CD14-positive monocyte (primary cell): Measurements from ENCODE around the gene ESRRA. TPM values are rescaled to one million over a fixed set of nuclear protein-coding genes. Genes with fewer than 3 reads are reported as not detected.

Experiments
- DNase-seq, 3 donors: peaks; one replicate each; pipeline ENCODE4 v3.0.0-alpha.2; 2011 to 2022
- H2AFZ ChIP-seq: 2 replicates; pipeline ENCODE4 v1.6.0; 2012; ENCODE audit warnings: mild to moderate bottlenecking, low read depth, low read length, inconsistent platforms; ENCODE audit not compliant: insufficient read depth, poor library complexity, severe bottlenecking
- H3K27ac ChIP-seq, 2 donors: 1 replicate in 1 of 2; 2 replicates in 1 of 2; pipeline ENCODE4 v1.5.1; 2012 to 2013; ENCODE audit warnings: low read length in 2 of 2, control low read depth in 1 of 2, inconsistent platforms in 1 of 2, low read depth in 1 of 2, mild to moderate bottlenecking in 1 of 2
- H3K27me3 ChIP-seq, 2 donors: one replicate each; pipeline versions ENCODE4 v1.6.0 to v1.6.1; 2011 to 2013; ENCODE audit warnings: low read length in 2 of 2; ENCODE audit not compliant: control insufficient read depth in 2 of 2, insufficient read depth in 2 of 2
- H3K36me3 ChIP-seq, 2 donors: replicated peaks in 1 of 2; 1 replicate in 1 of 2; 2 replicates in 1 of 2; pipeline versions ENCODE4 v1.5.1 to v1.6.1; 2012 to 2013; ENCODE audit warnings: low read length in 2 of 2, control low read depth in 1 of 2, inconsistent platforms in 1 of 2, mild to moderate bottlenecking in 1 of 2; ENCODE audit not compliant: insufficient read depth in 2 of 2, control insufficient read depth in 1 of 2
- H3K4me1 ChIP-seq, 2 donors: 1 replicate in 1 of 2; 2 replicates in 1 of 2; pipeline versions ENCODE4 v1.5.1 to v1.6.1; 2012 to 2013; ENCODE audit warnings: low read length in 2 of 2, control low read depth in 1 of 2, inconsistent platforms in 1 of 2, mild to moderate bottlenecking in 1 of 2, moderate library complexity in 1 of 2; ENCODE audit not compliant: insufficient read depth in 2 of 2, control insufficient read depth in 1 of 2
- H3K4me2 ChIP-seq: replicated peaks from 2 replicates; pipeline ENCODE3; 2012; ENCODE audit warnings: low read length, moderate library complexity, mild to moderate bottlenecking; ENCODE audit not compliant: poor library complexity, severe bottlenecking; ENCODE audit errors: extremely low read depth
- H3K4me3 ChIP-seq, 3 experiments: fragments of 200-600 bp in 1 of 3; sonication (generic) in 1 of 3; replicated peaks in 1 of 3; 1 replicate in 2 of 3; 2 replicates in 1 of 3; pipeline ENCODE4 v1.5.1; 2011 to 2013; ENCODE audit warnings: low read length in 3 of 3, mild to moderate bottlenecking in 3 of 3, control low read depth in 2 of 3, low read depth in 2 of 3, inconsistent platforms in 1 of 3, moderate library complexity in 1 of 3
- H3K79me2 ChIP-seq: 2 replicates; pipeline ENCODE4 v1.6.0; 2012; ENCODE audit warnings: mild to moderate bottlenecking, control low read depth, inconsistent platforms, low read length, moderate library complexity; ENCODE audit not compliant: insufficient read depth
- H3K9ac ChIP-seq: 2 replicates; pipeline ENCODE4 v1.6.0; 2017; ENCODE audit warnings: low read length, mild to moderate bottlenecking; ENCODE audit not compliant: insufficient read depth, poor library complexity, severe bottlenecking
- H3K9me3 ChIP-seq, 2 donors: replicated peaks in 1 of 2; 1 replicate in 1 of 2; 2 replicates in 1 of 2; pipeline versions ENCODE4 v1.5.1 to v1.6.1; 2012 to 2013; ENCODE audit warnings: low read length in 2 of 2, control low read depth in 1 of 2; ENCODE audit not compliant: control insufficient read depth in 1 of 2, insufficient read depth in 1 of 2
- H4K20me1 ChIP-seq: 2 replicates; pipeline ENCODE4 v1.6.0; 2012; ENCODE audit warnings: mild to moderate bottlenecking, low read length, control low read depth, moderate library complexity; ENCODE audit not compliant: insufficient read depth
- H3K27ac Mint-ChIP-seq, 7 donors: one replicate each; pipeline ENCODE4 v1.8.0; 2020; ENCODE audit warnings: mild to moderate bottlenecking in 7 of 7, mixed read lengths in 7 of 7, moderate library complexity in 6 of 7, inconsistent platforms in 2 of 7
- H3K27me3 Mint-ChIP-seq, 3 donors: one replicate each; pipeline ENCODE4 v1.8.0; 2021 to 2022; ENCODE audit warnings: low read depth in 3 of 3, mild to moderate bottlenecking in 3 of 3, mixed read lengths in 3 of 3, moderate library complexity in 3 of 3, inconsistent platforms in 1 of 3
- H3K36me3 Mint-ChIP-seq, 2 donors: one replicate each; pipeline ENCODE4 v1.8.0; 2020; ENCODE audit warnings: mixed read lengths in 2 of 2, inconsistent platforms in 1 of 2, mild to moderate bottlenecking in 1 of 2
- H3K4me1 Mint-ChIP-seq: one replicate; pipeline ENCODE4 v1.8.0; 2020; ENCODE audit warnings: mild to moderate bottlenecking, mixed read lengths
- H3K4me3 Mint-ChIP-seq, 2 donors: one replicate each; pipeline ENCODE4 v1.8.0; 2020; ENCODE audit warnings: mild to moderate bottlenecking in 2 of 2, mixed read lengths in 2 of 2, moderate library complexity in 1 of 2
- H3K9me3 Mint-ChIP-seq, 7 donors: one replicate each; pipeline ENCODE4 v1.8.0; 2020 to 2022; ENCODE audit warnings: mixed read lengths in 7 of 7, mild to moderate bottlenecking in 6 of 7, moderate library complexity in 6 of 7, inconsistent platforms in 2 of 7
- WGBS: methylation state at CpG from one replicate; pipeline ENCODE4 v1.1.5; 2013; ENCODE audit warnings: missing lambda C conversion rate; ENCODE audit not compliant: insufficient coverage; 5-methylcytosine and 5-hydroxymethylcytosine counted together
- intact Hi-C, 2 donors: fragments of 100-400 bp; cut with micrococcal nuclease; formaldehyde crosslinking; loops; one replicate each; pipeline versions ENCODE4 v1.15.0 to v1.15.1; 2023
- polyA plus RNA-seq, 3 donors: library from polyadenylated mRNA; depleted of rRNA in 1 of 3; unstranded in 2 of 3; stranded (reverse) in 1 of 3; fragments of 300-500 nt in 2 of 3; fragments of >200 nt in 1 of 3; fragmentation: Illumina TruSeq in 2 of 3; gene quantifications; 1 replicate in 2 of 3; 2 replicates in 1 of 3; pipeline ENCODE4 v1.2.3, GENCODE V29; 2012 to 2021
- TF ChIP-seq, protein P1 (sequence below): fragments of 200-600 bp; IDR thresholded peaks from one replicate; pipeline ENCODE4 v1.8.0; 2022; ENCODE audit warnings: antibody characterized with exemption, mild to moderate bottlenecking

Gene ESRRA
- polyA plus RNA-seq, 3 donors, result 15.3 to 45.7 (median 18.3) TPM

- Mint-ChIP-seq H3K4me1 (peaks cover 50% of the 10 kb centered on the region), H3K27me3 (no peaks in the 10 kb centered on the region), H3K9me3 (no peaks in the 10 kb centered on the region), H3K36me3 (peaks cover 20 to 26% of the 10 kb centered on the region in 2 donors), H3K27ac (peak overlapping the region; percentile 41 to 98 (median 92)), H3K4me3 (no peak overlapping the region)
- H3K27me3 ChIP-seq, result no peaks in the 10 kb centered on the region
- peaks cover 8 to 9% of the 10 kb centered on the region in 2 donors for H3K36me3 ChIP-seq
- H3K4me1 ChIP-seq, result peaks cover 47 to 62% of the 10 kb centered on the region in 2 donors
- no peaks in the 10 kb centered on the region for H3K9me3 ChIP-seq
- H3K4me3 ChIP-seq, result peak overlapping the region in 1 of 3 experiments; percentile 93
- H4K20me1 ChIP-seq, result peaks cover 32% of the 10 kb centered on the region
- peak in 1 of 3 donors; percentile 36 for DNase-seq
- no peak overlapping the region for H2AFZ ChIP-seq
- H3K9ac ChIP-seq, result no peak overlapping the region
- WGBS, result 100% methylated on average over 1 of the region's 8 CpGs
- TF ChIP-seq, protein P1, sequence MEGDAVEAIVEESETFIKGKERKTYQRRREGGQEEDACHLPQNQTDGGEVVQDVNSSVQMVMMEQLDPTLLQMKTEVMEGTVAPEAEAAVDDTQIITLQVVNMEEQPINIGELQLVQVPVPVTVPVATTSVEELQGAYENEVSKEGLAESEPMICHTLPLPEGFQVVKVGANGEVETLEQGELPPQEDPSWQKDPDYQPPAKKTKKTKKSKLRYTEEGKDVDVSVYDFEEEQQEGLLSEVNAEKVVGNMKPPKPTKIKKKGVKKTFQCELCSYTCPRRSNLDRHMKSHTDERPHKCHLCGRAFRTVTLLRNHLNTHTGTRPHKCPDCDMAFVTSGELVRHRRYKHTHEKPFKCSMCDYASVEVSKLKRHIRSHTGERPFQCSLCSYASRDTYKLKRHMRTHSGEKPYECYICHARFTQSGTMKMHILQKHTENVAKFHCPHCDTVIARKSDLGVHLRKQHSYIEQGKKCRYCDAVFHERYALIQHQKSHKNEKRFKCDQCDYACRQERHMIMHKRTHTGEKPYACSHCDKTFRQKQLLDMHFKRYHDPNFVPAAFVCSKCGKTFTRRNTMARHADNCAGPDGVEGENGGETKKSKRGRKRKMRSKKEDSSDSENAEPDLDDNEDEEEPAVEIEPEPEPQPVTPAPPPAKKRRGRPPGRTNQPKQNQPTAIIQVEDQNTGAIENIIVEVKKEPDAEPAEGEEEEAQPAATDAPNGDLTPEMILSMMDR, result no peak
- no peak overlapping the region for H3K4me2 ChIP-seq
- H3K79me2 ChIP-seq, result peaks cover 35% of the 10 kb centered on the region
- peak overlapping the region in 1 of 2 donors; percentile 90 for H3K27ac ChIP-seq
- intact Hi-C loops, result no loop called here
These were observed 33.4 kb downstream of the ESRRA start for GRCh38 chr11:64338716-64339115.

GRCh38 chr11:64339286-64339685 is 34.0 kb downstream of the ESRRA start:
- H3K79me2 ChIP-seq, result peaks cover 40% of the 10 kb centered on the region
- DNase-seq, result no peak
- no peaks in the 10 kb centered on the region for H3K9me3 ChIP-seq
- peaks cover 47 to 60% of the 10 kb centered on the region in 2 donors for H3K4me1 ChIP-seq
- TF ChIP-seq, protein P1, result no peak
- peak overlapping the region; percentile 79 to 90 for H3K27ac ChIP-seq
- peaks cover 50% of the 10 kb centered on the region for H3K4me1 Mint-ChIP-seq
- peak overlapping the region; percentile 81 to 98 (median 94) for H3K27ac Mint-ChIP-seq
- H3K36me3 Mint-ChIP-seq, result peaks cover 20 to 30% of the 10 kb centered on the region in 2 donors
- intact Hi-C loops, result no loop called here
- H3K36me3 ChIP-seq, result peaks cover 13 to 14% of the 10 kb centered on the region in 2 donors
- H4K20me1 ChIP-seq, result peaks cover 38% of the 10 kb centered on the region
- peak overlapping the region; percentile 85 to 90 for H3K4me3 Mint-ChIP-seq
- H3K4me3 ChIP-seq, result peak overlapping the region in 1 of 3 experiments; percentile 93
- no peaks in the 10 kb centered on the region for H3K27me3 ChIP-seq
- no peaks in the 10 kb centered on the region for H3K27me3 Mint-ChIP-seq
- WGBS, result 71% methylated on average over 1 of the region's 4 CpGs
- peak overlapping the region; percentile 68 for H2AFZ ChIP-seq
- peak overlapping the region; percentile 82 for H3K9ac ChIP-seq
- H3K4me2 ChIP-seq, result peak overlapping the region; percentile 87
- H3K9me3 Mint-ChIP-seq, result no peaks in the 10 kb centered on the region
